T-helper 2 cell treated with Interferon-gamma antibody and Interleukin-4, amounts not matched to agents 5 μg/mL and 100 μg/mL, for 36 hours (primary cell): ENCODE measurements around the gene SLC7A8.

Experiments used
- DNase-seq: peaks from one replicate; pipeline ENCODE4 v3.0.0; 2021; ENCODE audit warnings: low spot score
- H3K27ac Mint-ChIP-seq: one replicate; pipeline ENCODE4 v1.8.0; 2021; ENCODE audit warnings: mild to moderate bottlenecking, mixed read lengths
- H3K27me3 Mint-ChIP-seq: one replicate; pipeline ENCODE4 v1.8.0; 2021; ENCODE audit warnings: low read depth, mixed read lengths
- H3K36me3 Mint-ChIP-seq: one replicate; pipeline ENCODE4 v1.8.0; 2021; ENCODE audit warnings: low read depth, mixed read lengths
- H3K4me1 Mint-ChIP-seq: one replicate; pipeline ENCODE4 v1.8.0; 2021; ENCODE audit warnings: low read depth, mixed read lengths
- H3K4me3 Mint-ChIP-seq: one replicate; pipeline ENCODE4 v1.8.0; 2022; ENCODE audit warnings: mild to moderate bottlenecking, moderate library complexity, mixed read lengths
- H3K9me3 Mint-ChIP-seq: one replicate; pipeline ENCODE4 v1.8.0; 2021; ENCODE audit warnings: mixed read lengths

Gene SLC7A8

DNA sequence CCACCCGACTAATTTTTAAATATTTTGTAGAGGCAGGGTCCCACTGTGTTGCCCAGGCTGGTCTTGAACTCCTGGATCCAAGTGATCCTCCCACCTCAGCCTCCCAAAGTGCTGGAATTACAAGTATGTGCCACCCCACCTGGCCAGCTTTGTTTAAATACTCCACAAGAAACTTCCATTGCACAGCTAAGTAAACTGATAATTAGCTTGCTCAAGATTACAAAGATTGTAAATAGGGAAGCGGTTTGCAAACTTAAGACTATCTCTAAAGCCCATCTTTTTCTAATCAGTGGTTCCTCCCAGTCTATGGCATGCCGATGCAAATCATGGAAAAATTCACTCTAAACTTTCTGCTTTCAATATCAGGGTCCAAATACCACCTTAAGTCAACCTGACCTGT lies 9.7 kb downstream of the SLC7A8 start:
- Mint-ChIP-seq H3K27me3 (peaks cover 5% of the 10 kb centered on the region), H3K27ac (no peak overlapping the region), H3K4me3 (no peak overlapping the region), H3K9me3 (no peaks in the 10 kb centered on the region), H3K4me1 (peaks cover 2% of the 10 kb centered on the region), H3K36me3 (no peaks in the 10 kb centered on the region)
- DNase-seq, result no peak

DNA sequence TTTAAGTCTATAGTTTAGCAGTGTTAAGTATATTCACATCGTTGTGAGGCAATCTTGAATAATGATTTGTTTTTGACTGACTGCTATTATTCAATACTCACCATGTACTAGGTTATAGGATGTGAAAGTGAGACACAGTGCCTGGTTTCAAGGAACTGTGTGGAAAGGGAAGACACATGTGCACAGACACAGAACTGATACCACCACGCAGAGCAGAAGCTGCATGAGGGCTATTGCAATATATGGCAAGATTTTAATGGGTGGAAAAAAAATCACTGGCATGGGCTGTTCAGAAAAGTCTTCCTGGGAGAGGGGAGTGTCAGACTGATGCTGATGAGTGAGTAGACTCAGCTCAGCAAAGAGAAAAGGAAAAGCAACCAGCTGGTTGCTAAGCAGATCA lies 10.4 kb downstream of the SLC7A8 start:
- H3K4me1 Mint-ChIP-seq, result peaks cover 2% of the 10 kb centered on the region
- DNase-seq, result no peak
- H3K36me3 Mint-ChIP-seq, result no peaks in the 10 kb centered on the region
- H3K27me3 Mint-ChIP-seq, result peaks cover 5% of the 10 kb centered on the region
- no peak overlapping the region for H3K4me3 Mint-ChIP-seq
- H3K9me3 Mint-ChIP-seq, result no peaks in the 10 kb centered on the region
- H3K27ac Mint-ChIP-seq, result no peak overlapping the region

DNA sequence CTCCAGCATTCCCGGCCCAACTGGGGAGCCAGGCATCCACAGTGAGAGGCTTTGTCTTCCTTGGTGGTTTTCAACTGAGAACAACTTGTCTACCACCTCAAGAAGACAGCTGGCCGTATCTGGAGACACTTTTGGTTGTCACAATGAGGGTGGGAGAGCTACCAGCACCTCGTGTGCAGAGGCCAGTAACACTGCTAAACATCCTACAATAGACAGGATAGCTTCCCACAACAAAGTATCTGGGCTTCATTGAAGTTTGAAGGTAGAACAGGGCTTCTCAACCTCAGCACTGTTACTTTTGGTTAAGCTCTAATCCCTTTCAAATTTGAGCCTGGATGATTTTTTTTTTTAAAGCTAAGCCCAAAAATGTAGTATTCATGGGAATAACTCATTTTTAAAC lies 10.9 kb downstream of the SLC7A8 start:
- H3K4me3 Mint-ChIP-seq, result no peak overlapping the region
- no peaks in the 10 kb centered on the region for H3K36me3 Mint-ChIP-seq
- peaks cover 5% of the 10 kb centered on the region for H3K27me3 Mint-ChIP-seq
- H3K27ac Mint-ChIP-seq, result no peak overlapping the region
- H3K4me1 Mint-ChIP-seq, result peaks cover 2% of the 10 kb centered on the region
- DNase-seq, result no peak
- H3K9me3 Mint-ChIP-seq, result no peaks in the 10 kb centered on the region

DNA sequence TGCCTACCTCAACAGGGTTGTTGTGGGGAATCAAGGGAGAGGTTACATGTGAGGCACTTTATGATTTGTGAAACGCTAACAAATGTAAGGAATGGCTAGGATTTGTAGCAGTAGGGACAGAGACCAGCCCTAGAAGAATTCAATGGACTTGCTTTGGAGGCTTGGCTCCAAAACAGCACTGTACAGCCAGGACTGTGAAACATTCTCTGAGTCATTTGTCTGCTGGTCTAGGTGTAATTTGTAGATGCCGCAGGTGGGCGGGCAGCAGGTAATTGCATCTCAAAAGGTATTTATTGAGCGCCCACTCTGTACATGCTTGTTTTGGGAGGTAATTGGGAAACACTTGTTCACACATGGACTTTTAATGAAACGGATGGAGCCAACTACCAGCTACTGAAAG lies 11.4 kb downstream of the SLC7A8 start:
- no peaks in the 10 kb centered on the region for H3K36me3 Mint-ChIP-seq
- H3K27me3 Mint-ChIP-seq, result peaks cover 3% of the 10 kb centered on the region
- DNase-seq, result no peak
- no peak overlapping the region for H3K4me3 Mint-ChIP-seq
- H3K4me1 Mint-ChIP-seq, result no peaks in the 10 kb centered on the region
- no peaks in the 10 kb centered on the region for H3K9me3 Mint-ChIP-seq
- H3K27ac Mint-ChIP-seq, result no peak overlapping the region

DNA sequence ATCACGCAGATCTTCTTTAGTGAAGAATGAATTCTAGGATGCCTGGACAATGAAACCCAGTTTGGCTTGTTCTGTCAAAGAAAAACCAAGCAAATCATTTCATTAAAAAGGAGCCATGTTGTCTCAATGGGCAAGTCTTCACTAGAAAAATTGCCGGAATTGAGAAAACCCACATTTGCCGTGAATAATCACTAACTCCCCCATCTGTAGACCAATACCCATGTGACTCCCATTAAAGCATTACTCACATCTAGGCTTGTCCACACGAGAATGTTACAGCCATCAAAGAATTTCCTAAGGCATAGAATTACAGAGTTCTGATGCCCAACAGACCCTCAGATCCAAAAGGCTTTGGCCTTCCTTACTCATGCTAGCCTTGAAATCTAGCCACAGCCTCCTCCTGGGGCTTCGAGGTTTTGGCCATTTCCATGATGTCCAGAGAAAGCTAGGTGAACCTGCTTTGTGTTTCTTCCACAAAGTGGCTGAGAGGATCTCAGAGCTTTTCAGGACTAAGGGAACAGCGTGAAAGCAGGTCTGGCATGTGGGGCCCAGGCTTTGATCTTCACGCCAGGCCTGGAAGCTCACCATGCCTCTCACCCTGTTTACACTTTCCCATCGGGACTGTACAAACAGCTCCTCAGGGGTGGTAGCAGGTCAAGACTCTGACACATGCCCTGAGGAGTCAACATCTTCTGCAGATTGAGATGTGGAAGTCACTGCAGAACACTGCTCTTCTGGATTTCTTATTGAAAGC lies 12.1 kb downstream of the SLC7A8 start:
- no peak for DNase-seq
- Mint-ChIP-seq H3K9me3 (no peaks in the 10 kb centered on the region), H3K4me1 (no peaks in the 10 kb centered on the region), H3K27ac (no peak overlapping the region), H3K27me3 (peaks cover 3% of the 10 kb centered on the region), H3K36me3 (no peaks in the 10 kb centered on the region), H3K4me3 (no peak overlapping the region)

DNA sequence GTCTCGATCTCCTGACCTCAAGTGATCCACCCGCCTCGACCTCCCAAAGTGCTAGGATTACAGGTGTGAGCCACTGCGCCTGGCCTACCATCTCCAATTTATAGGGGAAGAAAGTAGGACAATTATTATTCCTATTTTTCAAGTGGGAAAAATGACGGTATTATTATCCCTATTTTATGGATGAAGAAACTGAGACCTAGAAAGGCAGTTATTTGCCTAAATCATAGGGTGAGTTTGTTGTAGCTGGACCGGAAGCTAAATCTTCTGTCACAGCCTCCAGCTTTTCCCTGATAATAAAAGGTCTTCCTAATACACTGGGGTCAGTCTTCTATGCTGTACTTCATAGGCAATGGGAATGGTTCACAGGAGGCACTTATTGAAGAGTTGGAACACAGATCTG lies 13.8 kb downstream of the SLC7A8 start:
- Mint-ChIP-seq H3K27me3 (no peaks in the 10 kb centered on the region), H3K9me3 (no peaks in the 10 kb centered on the region), H3K4me3 (no peak overlapping the region), H3K36me3 (no peaks in the 10 kb centered on the region), H3K27ac (no peak overlapping the region), H3K4me1 (no peaks in the 10 kb centered on the region)
- DNase-seq, result no peak

DNA sequence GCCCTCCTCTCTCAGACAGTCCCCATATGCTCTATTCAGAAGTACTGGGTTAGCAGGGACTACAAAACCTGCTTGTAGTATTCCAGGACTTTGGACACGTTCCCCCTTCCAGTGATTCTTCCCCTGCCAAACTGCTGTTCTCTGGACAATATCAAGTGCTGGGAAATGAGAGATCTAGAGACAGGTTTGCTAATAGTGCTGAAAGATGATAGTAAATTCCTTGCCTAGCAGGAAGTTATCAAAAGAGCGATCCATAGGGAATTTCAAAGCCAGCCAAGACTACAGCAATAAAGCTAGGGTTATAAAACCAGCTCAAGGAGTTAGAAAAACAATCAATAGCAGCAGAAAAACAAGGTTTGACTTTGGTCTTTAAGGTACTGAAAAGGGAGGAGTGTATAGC lies 15.2 kb downstream of the SLC7A8 start:
- Mint-ChIP-seq H3K4me1 (no peaks in the 10 kb centered on the region), H3K4me3 (no peak overlapping the region), H3K27me3 (no peaks in the 10 kb centered on the region), H3K27ac (no peak overlapping the region), H3K36me3 (no peaks in the 10 kb centered on the region), H3K9me3 (no peaks in the 10 kb centered on the region)
- DNase-seq, result no peak

DNA sequence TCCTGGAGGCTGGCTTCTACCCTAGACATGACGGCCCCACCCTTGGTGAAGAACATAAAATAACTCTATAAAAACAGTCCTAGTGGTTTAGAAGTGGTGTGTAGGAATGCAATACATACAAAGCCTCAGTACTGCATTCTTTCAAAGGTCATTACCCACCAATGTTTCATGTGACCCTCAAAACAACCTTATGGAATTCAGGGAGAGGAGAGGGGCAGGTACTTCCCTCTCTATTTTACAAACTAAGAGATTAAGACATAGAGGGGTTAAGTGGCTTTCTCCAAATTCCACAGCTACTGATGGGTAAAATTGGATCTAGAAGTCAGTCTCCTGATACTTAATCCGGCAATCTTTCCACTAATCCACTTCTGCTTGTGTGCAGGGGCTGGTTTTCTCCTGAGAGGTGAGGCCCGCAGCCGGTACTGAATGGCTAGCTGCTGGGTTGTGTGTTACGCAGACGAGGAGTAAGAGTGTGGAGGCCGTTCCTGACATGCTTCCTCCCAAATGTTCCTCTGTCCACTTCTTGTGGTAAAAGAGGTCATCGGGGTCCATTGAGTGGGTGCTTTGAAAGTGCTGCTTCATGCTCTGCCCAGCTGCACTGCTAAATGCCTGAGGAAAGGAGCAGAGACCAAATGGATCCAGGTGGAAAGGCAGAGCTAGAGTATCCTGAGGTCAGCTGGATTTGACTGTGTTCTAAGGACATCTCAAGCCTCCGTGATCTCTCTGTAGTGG lies 16.2 kb downstream of the SLC7A8 start:
- Mint-ChIP-seq H3K27me3 (no peaks in the 10 kb centered on the region), H3K36me3 (no peaks in the 10 kb centered on the region), H3K27ac (no peak overlapping the region), H3K4me1 (peaks cover 1% of the 10 kb centered on the region), H3K9me3 (no peaks in the 10 kb centered on the region), H3K4me3 (no peak overlapping the region)
- no peak for DNase-seq

DNA sequence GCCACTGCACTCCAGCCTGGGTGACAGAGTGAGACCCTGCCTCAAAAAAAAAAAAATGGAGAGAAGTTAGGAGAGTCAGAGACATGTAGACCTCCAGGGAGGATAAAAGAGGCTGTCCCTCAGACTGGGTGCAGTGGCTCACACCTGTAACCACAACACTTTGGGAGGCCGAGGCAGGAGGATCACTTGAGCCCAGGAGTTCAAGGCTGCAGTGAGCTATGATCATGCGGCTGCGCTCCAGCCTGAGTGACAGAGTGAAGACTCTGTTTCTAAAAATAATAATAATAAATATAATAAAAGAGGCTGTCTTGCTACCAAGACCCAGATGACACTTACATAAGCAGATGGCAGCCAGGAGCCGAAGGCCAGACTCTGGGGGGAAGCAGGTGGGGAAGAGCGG lies 18.5 kb downstream of the SLC7A8 start:
- no peak overlapping the region for H3K27ac Mint-ChIP-seq
- peaks cover 5% of the 10 kb centered on the region for H3K4me1 Mint-ChIP-seq
- H3K4me3 Mint-ChIP-seq, result no peak overlapping the region
- DNase-seq, result no peak
- no peaks in the 10 kb centered on the region for H3K9me3 Mint-ChIP-seq
- no peaks in the 10 kb centered on the region for H3K36me3 Mint-ChIP-seq
- H3K27me3 Mint-ChIP-seq, result no peaks in the 10 kb centered on the region

DNA sequence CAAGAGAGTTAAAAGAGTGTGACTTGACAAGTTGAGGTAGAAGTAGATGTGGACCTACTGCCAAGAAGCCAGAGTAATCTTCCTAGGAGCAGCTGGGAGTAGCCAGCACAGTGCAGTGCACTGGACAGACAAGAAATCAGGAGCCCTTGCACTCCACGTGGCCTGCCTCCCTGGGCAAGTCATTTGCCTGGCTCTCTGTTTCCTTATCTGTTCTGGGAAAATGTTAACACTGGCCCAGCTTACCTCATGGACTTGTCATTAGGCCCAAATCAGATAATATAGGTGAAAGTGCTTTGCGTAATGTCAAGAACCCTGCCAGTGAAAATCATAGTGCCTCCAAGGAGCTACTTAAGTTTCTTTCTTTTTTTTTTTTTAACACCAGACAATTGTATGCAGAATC lies 19.2 kb downstream of the SLC7A8 start:
- H3K4me1 Mint-ChIP-seq, result peaks cover 5% of the 10 kb centered on the region
- H3K9me3 Mint-ChIP-seq, result no peaks in the 10 kb centered on the region
- H3K27me3 Mint-ChIP-seq, result peaks cover 2% of the 10 kb centered on the region
- no peak overlapping the region for H3K27ac Mint-ChIP-seq
- no peak overlapping the region for H3K4me3 Mint-ChIP-seq
- DNase-seq, result no peak
- no peaks in the 10 kb centered on the region for H3K36me3 Mint-ChIP-seq

DNA sequence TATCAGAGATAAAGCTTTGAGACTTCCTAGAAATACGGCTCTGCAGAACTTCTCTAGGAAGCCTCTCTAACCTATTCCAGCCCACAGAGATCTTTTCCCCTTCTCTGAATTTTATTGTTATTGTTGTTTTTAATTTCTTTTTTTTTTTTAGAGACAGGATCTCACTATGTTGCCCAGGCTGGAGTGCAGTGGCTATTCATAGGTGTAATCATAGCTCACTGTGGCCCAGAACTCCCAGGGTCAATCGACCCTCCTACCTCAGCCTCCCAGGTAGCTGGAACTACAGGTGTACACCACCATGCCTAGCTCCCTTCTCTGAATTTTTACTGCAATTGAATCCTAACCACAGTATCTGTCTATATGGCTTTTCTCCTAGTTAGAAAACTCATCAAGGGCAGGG lies 19.6 kb downstream of the SLC7A8 start:
- peaks cover 4% of the 10 kb centered on the region for H3K27me3 Mint-ChIP-seq
- DNase-seq, result no peak
- H3K4me3 Mint-ChIP-seq, result no peak overlapping the region
- no peaks in the 10 kb centered on the region for H3K9me3 Mint-ChIP-seq
- no peaks in the 10 kb centered on the region for H3K36me3 Mint-ChIP-seq
- no peak overlapping the region for H3K27ac Mint-ChIP-seq
- peaks cover 5% of the 10 kb centered on the region for H3K4me1 Mint-ChIP-seq

DNA sequence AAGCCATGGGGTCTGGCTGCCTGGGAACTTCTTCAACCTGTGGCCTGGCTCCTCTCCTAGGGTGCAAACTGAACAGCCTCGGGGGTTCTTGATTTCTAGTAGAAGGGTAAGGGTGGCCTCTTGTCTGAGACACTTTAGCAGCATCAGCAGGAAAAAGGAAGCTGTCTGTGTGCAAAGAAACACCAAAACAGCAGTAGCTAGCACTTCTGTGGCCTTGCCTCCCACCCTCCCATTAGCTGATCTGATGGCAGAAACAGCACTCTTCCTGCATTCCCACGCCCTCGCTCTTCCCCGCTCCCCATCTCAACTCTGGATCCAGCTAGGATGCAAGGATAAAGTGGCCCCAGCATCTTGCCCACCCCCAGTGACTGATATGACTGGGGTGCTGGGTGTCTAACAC lies 20.7 kb downstream of the SLC7A8 start:
- H3K27ac Mint-ChIP-seq, result no peak overlapping the region
- no peak for DNase-seq
- H3K4me1 Mint-ChIP-seq, result peaks cover 5% of the 10 kb centered on the region
- no peaks in the 10 kb centered on the region for H3K36me3 Mint-ChIP-seq
- no peaks in the 10 kb centered on the region for H3K9me3 Mint-ChIP-seq
- H3K27me3 Mint-ChIP-seq, result peaks cover 4% of the 10 kb centered on the region
- H3K4me3 Mint-ChIP-seq, result no peak overlapping the region

DNA sequence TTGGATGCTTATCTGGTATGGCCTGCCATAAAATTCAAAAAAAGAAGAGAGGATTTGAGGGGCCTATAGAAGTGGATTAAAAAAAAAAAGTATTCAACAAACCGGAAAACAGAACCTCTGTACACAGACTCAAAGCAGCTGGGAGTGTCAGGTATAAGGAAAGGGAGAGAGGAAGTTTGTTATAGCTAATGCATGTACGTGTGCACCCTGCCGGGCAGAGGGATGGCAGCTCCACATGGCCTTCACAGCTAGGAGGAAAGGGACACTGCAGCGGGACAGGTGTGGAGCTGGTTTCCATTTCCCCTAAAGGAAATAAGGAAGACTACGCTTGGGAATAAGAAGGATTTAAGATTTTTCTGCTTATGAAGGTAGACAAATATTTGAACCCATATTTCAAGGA lies 21.5 kb downstream of the SLC7A8 start:
- Mint-ChIP-seq H3K4me1 (peaks cover 5% of the 10 kb centered on the region), H3K27ac (no peak overlapping the region)

DNA sequence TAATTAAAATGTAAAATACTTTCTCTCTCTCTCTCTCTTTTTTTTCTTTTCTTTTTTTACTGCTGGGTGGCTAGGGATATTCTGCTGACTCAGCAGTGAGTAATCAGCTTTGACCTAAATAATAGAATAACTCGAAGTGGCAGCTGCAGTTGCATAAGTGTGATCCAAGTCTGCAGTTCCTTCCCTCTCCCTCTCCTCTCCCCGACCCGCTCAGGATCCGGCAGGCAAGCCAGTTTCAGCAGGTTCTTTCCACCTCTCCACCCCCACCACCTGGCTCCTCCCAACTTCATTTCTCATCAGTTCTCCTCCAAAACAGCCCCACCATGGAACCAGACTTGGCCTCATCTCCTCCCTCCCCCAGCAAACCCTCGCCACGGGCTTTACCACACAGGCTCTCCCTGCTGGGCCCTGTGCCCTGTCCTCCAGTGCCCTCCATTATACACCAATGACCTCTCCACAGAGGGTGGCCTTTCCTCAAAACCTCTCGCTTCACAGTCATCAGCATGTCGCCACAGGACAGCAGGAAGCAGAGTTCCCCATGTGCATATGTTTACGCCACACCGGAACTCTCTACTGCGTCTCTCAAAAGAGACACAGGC lies 22.4 kb downstream of the SLC7A8 start:
- Mint-ChIP-seq H3K4me3 (no peak overlapping the region), H3K36me3 (no peaks in the 10 kb centered on the region), H3K9me3 (no peaks in the 10 kb centered on the region), H3K27ac (no peak overlapping the region), H3K4me1 (peaks cover 5% of the 10 kb centered on the region), H3K27me3 (peaks cover 4% of the 10 kb centered on the region)
- DNase-seq, result no peak

More for the DNA sequence above, 21.5 kb downstream of the SLC7A8 start:
- no peak for DNase-seq
- Mint-ChIP-seq H3K9me3 (no peaks in the 10 kb centered on the region), H3K36me3 (no peaks in the 10 kb centered on the region), H3K27me3 (peaks cover 4% of the 10 kb centered on the region), H3K4me3 (no peak overlapping the region)
